BLaER1 (cell line): Measurements from ENCODE around the gene TPM2.
A peak's percentile ranks its signal among the peaks of the same experiment; 100 is the strongest.

Experiments used
- H3K27ac ChIP-seq: shearing (Covaris generic); formaldehyde crosslinking; 2 replicates; pipeline ENCODE4 v1.8.1; 2022
- H3K27me3 ChIP-seq: shearing (Covaris generic); formaldehyde crosslinking; 2 replicates; pipeline ENCODE4 v1.8.1; 2022
- H3K36me3 ChIP-seq: shearing (Covaris generic); formaldehyde crosslinking; 2 replicates; pipeline ENCODE4 v1.8.1; 2022
- H3K4me1 ChIP-seq: shearing (Covaris generic); formaldehyde crosslinking; 2 replicates; pipeline ENCODE4 v1.8.1; 2022
- H3K4me2 ChIP-seq: shearing (Covaris generic); formaldehyde crosslinking; 2 replicates; pipeline ENCODE4 v1.8.1; 2022
- H3K4me3 ChIP-seq: shearing (Covaris generic); formaldehyde crosslinking; 2 replicates; pipeline ENCODE4 v1.8.1; 2022
- H3K9ac ChIP-seq: shearing (Covaris generic); formaldehyde crosslinking; 2 replicates; pipeline ENCODE4 v1.8.1; 2022
- H3K9me3 ChIP-seq: shearing (Covaris generic); formaldehyde crosslinking; 2 replicates; pipeline ENCODE4 v1.8.1; 2022
- H4K20me1 ChIP-seq: shearing (Covaris generic); formaldehyde crosslinking; 2 replicates; pipeline ENCODE4 v1.8.1; 2022
- Cebpa-rat ChIP-seq: shearing (Covaris generic); IDR thresholded peaks from 2 replicates; pipeline ENCODE4 v1.8.1; 2022

TPM2 gene

DNA sequence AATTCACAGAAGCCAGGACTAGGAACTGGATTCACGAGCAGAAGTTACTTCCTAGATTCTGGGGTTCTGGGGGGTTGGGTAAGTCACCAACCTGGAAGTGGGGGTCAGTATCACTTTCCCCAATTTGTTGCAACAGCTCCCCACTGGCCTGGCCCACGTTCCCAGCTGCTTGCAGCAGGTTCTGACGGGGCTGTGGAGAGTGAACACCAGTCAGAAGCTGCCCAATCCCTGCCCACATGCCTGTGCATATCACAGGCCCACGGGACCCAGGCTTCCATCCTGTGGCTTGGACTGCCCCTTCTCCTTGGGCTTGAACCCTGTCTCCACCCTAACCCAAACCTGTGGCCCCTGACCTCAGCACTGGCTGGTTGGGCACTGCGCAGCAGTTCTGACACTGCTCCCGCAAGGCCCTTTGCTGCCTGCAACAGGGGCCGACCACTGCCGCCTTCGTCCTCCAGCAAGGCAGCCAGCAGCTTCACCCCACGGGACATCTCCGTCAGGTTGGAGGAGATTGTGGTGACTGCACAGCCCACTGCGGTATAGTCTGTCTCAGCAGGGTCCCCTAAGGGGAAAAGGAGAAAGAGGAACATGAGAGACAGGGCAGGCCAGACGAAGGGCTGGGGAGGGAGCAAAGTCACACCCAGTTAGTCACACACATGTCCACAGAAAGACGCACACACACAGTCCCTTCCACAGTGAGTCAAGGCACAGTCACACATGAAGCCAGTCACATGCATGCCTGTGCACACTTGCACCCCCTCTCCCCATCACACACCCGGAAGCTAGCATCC, 29.2 kb upstream of the TPM2 start:
- peaks cover 49% of the 10 kb centered on the region for H4K20me1 ChIP-seq
- no peak overlapping the region for H3K4me3 ChIP-seq
- H3K4me1 ChIP-seq: peaks cover 39% of the 10 kb centered on the region
- no peaks in the 10 kb centered on the region for H3K9me3 ChIP-seq
- H3K9ac ChIP-seq: no peak overlapping the region
- H3K27me3 ChIP-seq: no peaks in the 10 kb centered on the region
- H3K4me2 ChIP-seq: peak overlapping the region; percentile 78
- H3K36me3 ChIP-seq: peaks cover 98% of the 10 kb centered on the region
- TF ChIP-seq Cebpa-rat: no peak
- H3K27ac ChIP-seq: no peak overlapping the region

DNA sequence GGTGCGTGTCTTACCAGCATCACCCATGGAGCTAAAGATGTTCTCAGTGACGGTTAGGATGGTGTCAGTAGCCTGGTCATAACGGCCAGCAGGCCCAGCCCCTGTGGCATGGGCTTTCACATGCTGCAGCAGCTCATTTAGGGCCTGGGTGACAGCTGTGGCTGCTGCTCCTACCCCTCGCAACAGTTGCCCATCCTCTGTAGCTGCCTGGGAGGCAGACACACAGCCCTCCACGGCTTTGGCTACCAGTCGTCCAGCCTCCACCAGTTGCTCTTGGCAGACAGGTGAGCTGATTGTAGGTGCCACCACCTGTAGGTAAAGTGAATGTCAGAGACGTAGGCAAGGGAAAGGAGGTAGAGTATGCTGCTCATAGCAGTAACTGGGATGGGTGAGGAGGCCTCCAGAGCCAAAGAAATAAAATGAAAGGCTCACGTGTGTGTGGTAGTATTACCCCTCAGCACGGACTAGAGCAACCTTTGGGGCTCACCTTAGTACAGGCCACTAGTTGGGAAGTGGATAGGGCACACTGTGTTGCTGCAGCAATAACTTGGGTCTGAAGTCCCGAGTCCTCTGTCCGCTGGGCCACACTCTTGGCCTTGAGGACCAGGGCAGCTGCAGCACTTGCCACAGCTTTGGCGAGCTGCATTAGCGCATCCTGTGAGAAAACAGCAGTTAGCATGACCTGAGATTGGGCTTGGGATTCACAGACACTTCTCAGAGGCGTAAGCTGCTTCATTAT, 27.6 kb upstream of the TPM2 start:
- H3K9me3 ChIP-seq: no peaks in the 10 kb centered on the region
- H4K20me1 ChIP-seq: peaks cover 44% of the 10 kb centered on the region
- H3K36me3 ChIP-seq: peaks cover 98% of the 10 kb centered on the region
- H3K27ac ChIP-seq: no peak overlapping the region
- no peaks in the 10 kb centered on the region for H3K27me3 ChIP-seq
- no peak overlapping the region for H3K4me3 ChIP-seq
- no peak for TF ChIP-seq Cebpa-rat
- no peak overlapping the region for H3K9ac ChIP-seq
- H3K4me1 ChIP-seq: peaks cover 39% of the 10 kb centered on the region
- no peak overlapping the region for H3K4me2 ChIP-seq

DNA sequence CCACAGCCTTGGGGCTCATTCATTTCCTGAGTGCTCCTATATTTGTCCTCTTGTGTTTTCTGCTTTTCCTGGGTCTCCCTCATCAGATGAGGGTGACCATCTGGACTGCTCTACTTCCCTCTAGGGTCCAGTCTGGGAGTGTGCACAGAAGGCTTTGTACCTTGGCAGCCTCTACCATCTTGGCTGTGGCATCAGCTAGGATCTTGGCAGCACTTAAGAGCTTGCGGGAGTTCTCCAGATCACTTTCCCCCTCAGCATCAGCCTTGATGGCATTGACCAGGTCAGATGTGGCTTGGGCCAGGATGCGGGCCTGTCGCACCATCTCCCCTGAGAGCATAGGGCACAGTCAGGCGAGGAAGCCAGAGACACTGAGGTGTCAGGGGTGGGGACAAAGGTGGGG, 26.5 kb upstream of the TPM2 start:
- peaks cover 98% of the 10 kb centered on the region for H3K36me3 ChIP-seq
- H3K9me3 ChIP-seq: no peaks in the 10 kb centered on the region
- H3K27me3 ChIP-seq: no peaks in the 10 kb centered on the region
- H3K4me2 ChIP-seq: 0 out of 2 replicates have a peak overlapping the region, but pooled peaks have one; percentile 2
- no peak overlapping the region for H3K4me3 ChIP-seq
- peaks cover 52% of the 10 kb centered on the region for H4K20me1 ChIP-seq
- H3K27ac ChIP-seq: no peak overlapping the region
- peaks cover 39% of the 10 kb centered on the region for H3K4me1 ChIP-seq
- no peak for TF ChIP-seq Cebpa-rat
- no peak overlapping the region for H3K9ac ChIP-seq

DNA sequence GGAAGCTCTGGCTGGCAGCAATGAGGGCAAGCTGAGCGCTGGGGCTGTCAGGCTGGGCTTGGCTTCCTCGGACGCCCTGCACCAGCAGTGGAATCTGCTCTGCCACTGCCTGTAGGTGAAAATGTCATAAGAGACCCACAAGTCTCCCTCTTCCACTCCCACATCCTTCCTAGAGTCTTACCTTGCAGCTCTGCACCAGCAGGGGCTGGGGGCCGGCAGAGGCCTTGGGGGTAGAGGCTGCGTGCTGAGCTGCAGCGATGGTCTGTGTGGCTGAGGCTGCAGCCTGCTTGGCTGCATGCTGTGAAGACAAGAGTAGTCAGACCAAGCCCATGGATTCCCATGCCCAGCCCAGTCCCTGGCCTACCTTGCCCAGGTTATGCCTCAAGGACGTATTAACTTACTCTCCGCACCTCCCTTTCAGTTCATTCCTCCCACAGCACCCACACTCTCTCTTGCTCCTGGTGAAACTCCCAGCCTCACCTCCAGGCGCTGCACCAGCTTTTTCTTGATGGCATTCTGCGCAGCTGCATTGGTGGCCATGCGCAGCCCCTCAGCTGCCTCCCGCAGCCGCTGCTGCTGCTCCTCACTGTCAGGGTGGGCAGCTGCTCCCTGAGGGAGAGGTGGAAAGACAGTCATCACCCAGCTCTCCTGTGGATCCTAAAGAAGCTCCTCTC, 25.0 kb upstream of the TPM2 start:
- peaks cover 31% of the 10 kb centered on the region for H3K4me1 ChIP-seq
- H3K27me3 ChIP-seq: no peaks in the 10 kb centered on the region
- H3K4me3 ChIP-seq: no peak overlapping the region
- TF ChIP-seq Cebpa-rat: no peak
- peaks cover 98% of the 10 kb centered on the region for H3K36me3 ChIP-seq
- no peak overlapping the region for H3K27ac ChIP-seq
- no peaks in the 10 kb centered on the region for H3K9me3 ChIP-seq
- peaks cover 40% of the 10 kb centered on the region for H4K20me1 ChIP-seq
- H3K9ac ChIP-seq: no peak overlapping the region
- H3K4me2 ChIP-seq: no peak overlapping the region

DNA sequence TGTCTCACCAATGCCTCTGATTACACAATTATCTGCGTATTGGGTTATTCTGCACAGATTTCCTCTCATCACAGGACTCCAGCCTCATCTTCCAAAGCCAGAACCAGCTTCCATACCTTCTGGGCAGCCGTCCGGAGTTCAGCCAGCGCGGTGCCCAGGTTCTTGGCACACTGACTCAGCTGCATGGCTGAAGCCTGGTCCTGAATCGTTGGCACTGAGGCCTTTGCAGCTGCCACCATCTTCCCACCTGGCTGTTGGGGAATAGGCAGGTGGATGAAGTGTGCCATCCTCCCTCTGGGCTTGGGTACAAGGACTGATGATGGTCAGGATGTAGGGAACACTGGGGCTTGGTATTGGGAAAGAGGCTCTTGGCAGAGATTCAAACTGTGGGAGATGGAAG, 24.4 kb upstream of the TPM2 start:
- Histone ChIP-seq H3K27me3 (no peaks in the 10 kb centered on the region), H3K27ac (no peak overlapping the region), H4K20me1 (peaks cover 35% of the 10 kb centered on the region), H3K4me1 (peaks cover 25% of the 10 kb centered on the region), H3K9me3 (no peaks in the 10 kb centered on the region), H3K4me2 (no peak overlapping the region), H3K9ac (no peak overlapping the region), H3K4me3 (no peak overlapping the region), H3K36me3 (peaks cover 99% of the 10 kb centered on the region)
- no peak for TF ChIP-seq Cebpa-rat

DNA sequence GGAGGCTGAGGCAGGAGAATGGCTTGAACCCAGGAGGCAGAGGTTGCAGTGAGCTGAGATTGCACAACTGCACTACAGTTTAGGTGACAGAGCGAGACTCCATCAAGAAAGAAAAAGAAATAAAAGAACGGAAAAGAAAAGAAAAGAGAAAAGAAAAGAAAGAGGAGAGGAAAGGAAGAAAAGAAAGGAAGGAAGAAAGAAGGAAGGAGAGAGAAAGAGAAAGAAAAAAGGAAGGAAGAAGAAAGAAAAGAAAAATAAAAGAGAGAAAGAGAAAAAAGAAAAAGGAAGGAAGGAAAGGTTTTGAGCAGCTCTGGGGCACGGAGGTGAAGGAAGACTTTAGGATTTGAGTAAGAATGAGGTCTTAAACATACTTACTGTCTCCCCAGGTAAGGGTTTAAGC, 23.9 kb upstream of the TPM2 start:
- no peak overlapping the region for H3K4me3 ChIP-seq
- no peak for TF ChIP-seq Cebpa-rat
- H4K20me1 ChIP-seq: peaks cover 30% of the 10 kb centered on the region
- peaks cover 100% of the 10 kb centered on the region for H3K36me3 ChIP-seq
- no peaks in the 10 kb centered on the region for H3K9me3 ChIP-seq
- no peak overlapping the region for H3K4me2 ChIP-seq
- H3K27me3 ChIP-seq: no peaks in the 10 kb centered on the region
- H3K27ac ChIP-seq: no peak overlapping the region
- peaks cover 19% of the 10 kb centered on the region for H3K4me1 ChIP-seq
- H3K9ac ChIP-seq: no peak overlapping the region

DNA sequence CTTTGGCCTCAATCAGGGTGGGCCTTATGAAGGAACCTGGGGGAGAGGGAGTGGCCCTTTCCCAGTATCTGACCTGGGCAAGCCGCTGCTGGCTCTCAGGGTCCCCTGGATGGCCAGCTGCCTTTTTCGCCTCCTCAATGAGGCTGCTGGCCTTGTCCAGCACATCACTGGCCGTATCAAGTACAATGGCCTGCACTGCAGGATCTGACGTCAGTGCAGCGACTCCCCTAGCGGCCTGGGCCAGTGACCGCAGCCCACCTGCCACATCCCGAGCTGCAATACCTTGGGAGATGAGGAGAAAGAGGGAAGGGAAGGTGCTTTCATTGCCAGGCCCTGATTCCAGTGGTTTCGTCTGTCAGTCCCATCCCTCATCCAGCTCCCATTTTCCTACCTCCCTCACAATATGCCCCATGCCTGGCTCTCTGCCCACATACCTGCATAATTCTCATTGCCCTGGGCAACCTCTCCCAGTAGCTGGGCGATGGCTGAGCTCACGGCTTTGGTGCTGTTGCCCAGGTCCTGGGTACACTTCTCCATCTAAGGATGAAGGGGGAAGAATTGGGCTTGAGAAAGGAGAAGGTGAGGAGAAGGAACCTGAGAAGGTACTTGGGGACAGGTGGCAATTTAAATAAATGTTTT, 23.2 kb upstream of the TPM2 start:
- Histone ChIP-seq H3K9ac (no peak overlapping the region), H3K27me3 (no peaks in the 10 kb centered on the region), H3K9me3 (no peaks in the 10 kb centered on the region), H3K4me2 (no peak overlapping the region), H3K27ac (no peak overlapping the region), H4K20me1 (peaks cover 23% of the 10 kb centered on the region), H3K36me3 (peaks cover 100% of the 10 kb centered on the region), H3K4me3 (no peak overlapping the region), H3K4me1 (peaks cover 12% of the 10 kb centered on the region)
- TF ChIP-seq Cebpa-rat: no peak

DNA sequence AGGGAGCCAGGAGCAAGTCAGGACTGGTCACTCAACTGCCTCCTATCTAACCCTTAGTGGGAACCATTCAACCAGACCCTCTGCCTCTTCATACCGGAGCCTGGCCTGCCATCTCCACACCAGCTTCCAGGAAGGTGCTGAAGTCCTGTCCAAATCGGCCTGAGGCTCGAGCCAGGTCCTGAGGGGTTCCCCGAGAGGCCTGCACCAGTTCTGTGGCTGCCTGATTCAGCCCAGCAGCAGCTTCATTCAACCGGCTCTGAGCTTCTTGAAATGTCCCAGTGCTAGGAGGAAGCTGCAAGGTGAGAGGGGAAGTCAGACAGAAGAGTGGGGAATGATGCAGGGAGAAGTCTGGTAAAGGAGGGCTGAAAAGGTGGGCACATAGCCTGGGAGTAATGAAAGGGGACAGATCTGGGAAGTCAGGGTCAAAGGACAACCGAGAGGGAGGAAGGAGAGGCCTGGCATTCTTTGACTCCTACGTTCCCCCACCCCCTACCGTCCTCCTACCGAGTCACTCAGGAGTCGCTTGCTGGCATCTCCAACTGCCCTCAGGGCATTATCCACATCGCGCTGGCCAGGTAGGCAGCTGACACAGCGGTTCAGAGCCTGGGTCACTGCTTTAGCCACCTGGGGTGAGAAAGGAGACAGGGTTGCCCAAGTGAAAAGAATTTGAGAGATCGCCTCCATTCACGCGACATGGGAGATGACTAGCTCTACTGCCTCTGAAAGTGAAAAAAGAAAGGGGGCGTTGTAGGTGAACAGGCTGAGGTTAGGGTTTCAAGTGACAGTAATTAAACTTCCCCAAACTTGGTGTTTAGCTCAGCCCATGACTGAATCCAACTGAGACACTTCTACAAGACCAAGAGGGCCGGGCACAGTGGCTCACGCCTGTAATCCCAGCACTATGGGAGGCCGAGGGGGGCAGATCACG, 22.0 kb upstream of the TPM2 start:
- Histone ChIP-seq H3K4me2 (no peak overlapping the region), H4K20me1 (peaks cover 11% of the 10 kb centered on the region; the same call in 1 of the 2 replicates), H3K27me3 (no peaks in the 10 kb centered on the region), H3K9me3 (no peaks in the 10 kb centered on the region), H3K4me1 (peaks cover 8% of the 10 kb centered on the region), H3K36me3 (peaks cover 100% of the 10 kb centered on the region), H3K4me3 (no peak overlapping the region), H3K9ac (no peak overlapping the region), H3K27ac (no peak overlapping the region)
- no peak for TF ChIP-seq Cebpa-rat
